Bronchial epithelial cell (primary cell): ENCODE data around the gene STRA6. TPM values are rescaled to one million over a fixed set of nuclear protein-coding genes. Genes with fewer than 3 reads are reported as not detected.

Experiments
- DNase-seq: peaks from one replicate; pipeline ENCODE4 v3.0.0-alpha.2; 2010; ENCODE audit warnings: low read depth
- FAIRE-seq: peaks from 2 replicates; lab custom pipeline; 2011; peaks lifted over from hg19 to GRCh38; lab: Jason Lieb, UNC
- H3K27me3 ChIP-seq: 2 replicates; pipeline ENCODE4 v1.5.1; 2011; ENCODE audit warnings: low read length; ENCODE audit not compliant: control insufficient read depth, insufficient read depth
- H3K36me3 ChIP-seq: 2 replicates; pipeline ENCODE4 v1.5.1; 2011; ENCODE audit warnings: low read length; ENCODE audit not compliant: control insufficient read depth, insufficient read depth
- H3K4me3 ChIP-seq: 2 replicates; pipeline ENCODE4 v1.5.1; 2011; ENCODE audit warnings: mild to moderate bottlenecking, low read depth, low read length, control low read depth
- CTCF ChIP-seq: IDR thresholded peaks from 2 replicates; pipeline ENCODE4 v1.5.1; 2011; ENCODE audit warnings: mild to moderate bottlenecking, moderate library complexity, low read length, control low read depth, inconsistent platforms; ENCODE audit not compliant: insufficient read depth, severe bottlenecking
- total RNA-seq: library from RNA; depleted of rRNA; stranded (reverse); fragments of >200 nt; gene quantifications from 2 replicates; pipeline ENCODE4 v1.2.1, GENCODE V29; 2014

Gene STRA6
- total RNA-seq, 1 donor from 2014 or later, result 0.26 TPM

- no peak for TF ChIP-seq CTCF
- FAIRE-seq (no peak), DNase-seq (no peak)
- Histone ChIP-seq H3K27me3 (peaks cover 7% of the 10 kb centered on the region), H3K4me3 (no peak overlapping the region), H3K36me3 (no peaks in the 10 kb centered on the region)
Observed at GRCh38 chr15:74229686-74230085, 27.1 kb upstream of the STRA6 start.

GRCh38 chr15:74228723-74229081 lies 26.1 kb upstream of the STRA6 start:
- peaks cover 9% of the 10 kb centered on the region for H3K27me3 ChIP-seq
- no peak for FAIRE-seq
- DNase-seq, result no peak

GRCh38 chr15:74227968-74228722 lies 25.6 kb upstream of the STRA6 start:
- FAIRE-seq (no peak), DNase-seq (no peak)
- Histone ChIP-seq H3K27me3 (peaks cover 11% of the 10 kb centered on the region), H3K4me3 (no peak overlapping the region), H3K36me3 (no peaks in the 10 kb centered on the region)
- no peak for TF ChIP-seq CTCF

More at GRCh38 chr15:74228723-74229081, 26.1 kb upstream of the STRA6 start:
- no peak for TF ChIP-seq CTCF
- H3K4me3 ChIP-seq, result no peak overlapping the region
- H3K36me3 ChIP-seq, result no peaks in the 10 kb centered on the region

GRCh38 chr15:74226761-74227540 lies 24.4 kb upstream of the STRA6 start:
- FAIRE-seq (peak; percentile 13), DNase-seq (peak; percentile 25)
- Histone ChIP-seq H3K36me3 (no peaks in the 10 kb centered on the region), H3K4me3 (no peak overlapping the region), H3K27me3 (peaks cover 13% of the 10 kb centered on the region)
- no peak for TF ChIP-seq CTCF

- no peak overlapping the region for H3K4me3 ChIP-seq
- DNase-seq (no peak), FAIRE-seq (no peak)
- no peak for TF ChIP-seq CTCF
- H3K27me3 ChIP-seq, result peaks cover 18% of the 10 kb centered on the region
- no peaks in the 10 kb centered on the region for H3K36me3 ChIP-seq
Observed at GRCh38 chr15:74225928-74226327, 23.3 kb upstream of the STRA6 start.
